Measurements from ENCODE around the gene MAFF. TPM values are rescaled to one million over a fixed set of nuclear protein-coding genes. Genes with fewer than 3 reads are reported as not detected.

Gene MAFF
- total RNA-seq, 1 donor from 2014 or later, result 9.9 TPM

DNA sequence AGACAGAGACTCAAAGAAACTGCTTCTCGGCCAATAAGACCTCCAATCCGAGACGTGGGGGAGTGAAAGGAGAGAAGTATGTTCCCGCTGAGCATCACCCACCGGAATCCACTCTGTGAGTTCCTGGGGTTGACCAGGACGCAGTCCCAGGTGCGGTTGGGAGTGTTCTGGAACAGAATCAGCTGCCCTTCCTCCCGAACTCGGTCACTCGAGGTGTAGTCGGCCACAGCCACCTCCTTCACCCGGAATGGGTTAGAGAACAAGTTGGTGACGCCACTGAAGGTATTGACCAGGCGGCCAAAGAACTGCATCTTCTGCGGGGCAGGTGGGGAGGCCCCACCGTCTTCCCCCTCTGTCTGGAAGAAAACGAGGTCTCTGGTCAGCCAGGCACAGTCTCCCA lies 32.7 kb upstream of the MAFF start:
- H3K4me1 Mint-ChIP-seq (ENCODE audit: low read depth), result peaks cover 17% of the 10 kb centered on the region
- no peak overlapping the region for H3K4me3 Mint-ChIP-seq (ENCODE audit: unreplicated experiment)
- no peaks in the 10 kb centered on the region for H3K9me3 Mint-ChIP-seq (ENCODE audit: low read depth)

DNA sequence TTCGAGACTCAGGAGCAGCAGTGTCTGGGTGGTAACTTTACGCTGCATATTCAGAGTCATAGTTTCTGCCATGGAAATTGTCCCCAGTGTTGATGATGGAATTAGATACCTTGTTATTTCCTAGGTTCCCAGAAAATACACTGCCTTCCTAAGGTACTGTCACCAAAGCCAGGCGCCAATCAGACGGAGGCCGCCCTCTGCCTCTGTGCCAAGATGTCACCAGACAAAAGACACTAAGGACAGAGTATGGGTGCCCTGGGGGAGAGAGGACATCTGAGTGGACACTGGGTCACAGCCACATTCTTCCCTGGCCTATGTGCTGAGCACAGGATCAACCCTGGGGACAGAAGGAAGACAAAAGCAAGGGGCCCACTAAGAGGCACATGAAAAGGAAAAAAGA lies 31.3 kb upstream of the MAFF start:
- Mint-ChIP-seq H3K4me1 (ENCODE audit: low read depth) (peaks cover 17% of the 10 kb centered on the region), H3K9me3 (ENCODE audit: low read depth) (no peaks in the 10 kb centered on the region), H3K4me3 (ENCODE audit: unreplicated experiment) (no peak overlapping the region), H3K27me3 (ENCODE audit: low read depth) (no peaks in the 10 kb centered on the region), H3K27ac (ENCODE audit: unreplicated experiment) (no peak overlapping the region), H3K36me3 (ENCODE audit: low read depth) (peaks cover 3% of the 10 kb centered on the region)
- DNase-seq (ENCODE audit: low spot score), result no peak
- TF ChIP-seq, protein P1, sequence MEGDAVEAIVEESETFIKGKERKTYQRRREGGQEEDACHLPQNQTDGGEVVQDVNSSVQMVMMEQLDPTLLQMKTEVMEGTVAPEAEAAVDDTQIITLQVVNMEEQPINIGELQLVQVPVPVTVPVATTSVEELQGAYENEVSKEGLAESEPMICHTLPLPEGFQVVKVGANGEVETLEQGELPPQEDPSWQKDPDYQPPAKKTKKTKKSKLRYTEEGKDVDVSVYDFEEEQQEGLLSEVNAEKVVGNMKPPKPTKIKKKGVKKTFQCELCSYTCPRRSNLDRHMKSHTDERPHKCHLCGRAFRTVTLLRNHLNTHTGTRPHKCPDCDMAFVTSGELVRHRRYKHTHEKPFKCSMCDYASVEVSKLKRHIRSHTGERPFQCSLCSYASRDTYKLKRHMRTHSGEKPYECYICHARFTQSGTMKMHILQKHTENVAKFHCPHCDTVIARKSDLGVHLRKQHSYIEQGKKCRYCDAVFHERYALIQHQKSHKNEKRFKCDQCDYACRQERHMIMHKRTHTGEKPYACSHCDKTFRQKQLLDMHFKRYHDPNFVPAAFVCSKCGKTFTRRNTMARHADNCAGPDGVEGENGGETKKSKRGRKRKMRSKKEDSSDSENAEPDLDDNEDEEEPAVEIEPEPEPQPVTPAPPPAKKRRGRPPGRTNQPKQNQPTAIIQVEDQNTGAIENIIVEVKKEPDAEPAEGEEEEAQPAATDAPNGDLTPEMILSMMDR (IDR thresholded peaks at IDR 0.05), result no peak

More for the DNA sequence above, 32.7 kb upstream of the MAFF start:
- H3K27me3 Mint-ChIP-seq (ENCODE audit: low read depth), result no peaks in the 10 kb centered on the region
- no peak overlapping the region for H3K27ac Mint-ChIP-seq (ENCODE audit: unreplicated experiment)
- TF ChIP-seq, protein P1 (IDR thresholded peaks at IDR 0.05), result no peak
- DNase-seq (ENCODE audit: low spot score), result no peak
- peaks cover 6% of the 10 kb centered on the region for H3K36me3 Mint-ChIP-seq (ENCODE audit: low read depth)

DNA sequence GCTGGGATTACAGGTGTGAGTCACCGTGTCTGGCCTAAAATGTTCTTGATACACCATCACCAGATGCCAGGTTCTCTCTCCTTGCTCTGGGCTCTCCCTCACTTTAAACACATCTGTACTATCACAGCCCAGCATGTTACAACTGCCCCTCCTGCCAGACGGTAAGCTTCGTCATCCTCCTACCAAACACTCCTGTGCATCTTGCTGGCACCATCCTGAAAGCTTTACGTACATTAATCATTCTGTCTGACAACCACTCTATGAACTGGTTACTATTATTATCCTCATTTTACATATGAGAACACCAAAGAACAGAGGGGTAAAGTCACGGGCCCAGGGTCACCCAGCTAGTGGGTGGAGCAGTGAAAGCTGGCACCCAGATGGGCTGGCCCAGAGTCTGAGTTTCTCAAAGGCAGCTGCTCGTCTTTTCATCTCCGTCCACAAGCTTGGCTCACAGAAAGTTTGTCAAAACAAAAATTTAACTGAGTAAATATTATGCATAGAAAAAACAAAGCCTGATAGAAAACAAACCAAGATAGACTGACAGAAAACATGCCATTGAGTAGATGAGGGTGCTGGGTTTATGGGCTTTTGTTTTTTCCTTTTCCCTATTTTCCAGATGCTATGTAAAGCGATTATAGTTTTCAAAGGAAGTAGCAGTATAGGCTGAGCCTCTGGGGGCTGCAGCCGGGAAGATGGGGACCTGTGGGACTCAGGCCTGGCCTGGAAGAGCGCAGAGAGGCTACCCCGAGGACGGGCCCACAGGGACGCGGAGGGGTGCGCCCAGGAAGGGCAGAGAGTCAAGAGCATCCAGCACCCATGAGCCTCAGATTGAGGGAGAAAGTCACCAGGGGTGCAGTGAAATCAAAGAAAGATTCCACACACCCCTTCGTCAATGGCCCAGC lies 29.6 kb upstream of the MAFF start:
- no peaks in the 10 kb centered on the region for H3K9me3 Mint-ChIP-seq (ENCODE audit: low read depth)
- H3K36me3 Mint-ChIP-seq (ENCODE audit: low read depth), result peaks cover 3% of the 10 kb centered on the region
- H3K27ac Mint-ChIP-seq (ENCODE audit: unreplicated experiment), result peak overlapping the region; percentile 28
- TF ChIP-seq, protein P1 (IDR thresholded peaks at IDR 0.05), result no peak
- H3K27me3 Mint-ChIP-seq (ENCODE audit: low read depth), result no peaks in the 10 kb centered on the region
- H3K4me1 Mint-ChIP-seq (ENCODE audit: low read depth), result peaks cover 25% of the 10 kb centered on the region
- no peak for DNase-seq (ENCODE audit: low spot score)
- no peak overlapping the region for H3K4me3 Mint-ChIP-seq (ENCODE audit: unreplicated experiment)

DNA sequence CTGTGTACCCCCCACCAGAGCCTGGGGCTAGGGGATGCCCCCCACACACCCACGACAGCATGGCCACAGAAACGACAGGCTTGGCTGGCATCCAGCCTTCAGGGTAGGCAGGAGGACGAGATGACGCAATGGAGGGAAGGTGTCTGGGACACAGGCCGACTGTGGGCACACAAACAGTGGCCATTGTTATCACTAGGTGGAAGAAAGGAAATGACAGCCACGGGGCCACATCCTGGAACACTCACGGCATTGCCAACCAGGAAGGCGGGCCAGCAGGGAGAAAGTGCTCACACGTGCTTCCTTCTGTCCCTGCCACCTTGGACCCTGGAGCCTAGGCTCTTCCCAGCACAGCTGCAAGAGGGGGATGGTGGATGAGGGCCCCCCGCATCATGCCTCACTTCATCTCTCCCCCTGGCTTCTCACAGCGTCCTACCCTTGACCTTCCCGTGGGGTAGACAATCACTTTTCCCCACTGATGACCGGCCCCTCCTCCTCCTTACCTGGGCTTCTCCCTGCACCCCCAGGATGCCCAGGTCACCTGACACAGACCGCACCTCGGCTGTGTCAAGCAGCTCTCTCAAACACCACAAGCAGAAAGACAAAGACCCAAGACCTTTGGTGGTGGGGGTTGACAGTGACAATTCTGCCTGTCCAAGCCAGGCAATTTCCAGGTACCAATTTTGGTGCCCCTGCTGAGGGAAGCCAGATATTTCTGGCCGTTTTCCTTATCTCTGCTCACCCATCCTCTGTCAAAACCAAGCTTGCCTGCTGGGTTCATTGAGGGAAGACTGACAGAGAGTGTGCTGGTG lies 28.8 kb upstream of the MAFF start:
- TF ChIP-seq, protein P1 (IDR thresholded peaks at IDR 0.05), result no peak
- Mint-ChIP-seq H3K9me3 (ENCODE audit: low read depth) (no peaks in the 10 kb centered on the region), H3K27ac (ENCODE audit: unreplicated experiment) (peak overlapping the region; percentile 12), H3K4me3 (ENCODE audit: unreplicated experiment) (no peak overlapping the region), H3K4me1 (ENCODE audit: low read depth) (peaks cover 31% of the 10 kb centered on the region), H3K36me3 (ENCODE audit: low read depth) (peaks cover under 1% of the 10 kb centered on the region), H3K27me3 (ENCODE audit: low read depth) (no peaks in the 10 kb centered on the region)
- DNase-seq (ENCODE audit: low spot score), result no peak

DNA sequence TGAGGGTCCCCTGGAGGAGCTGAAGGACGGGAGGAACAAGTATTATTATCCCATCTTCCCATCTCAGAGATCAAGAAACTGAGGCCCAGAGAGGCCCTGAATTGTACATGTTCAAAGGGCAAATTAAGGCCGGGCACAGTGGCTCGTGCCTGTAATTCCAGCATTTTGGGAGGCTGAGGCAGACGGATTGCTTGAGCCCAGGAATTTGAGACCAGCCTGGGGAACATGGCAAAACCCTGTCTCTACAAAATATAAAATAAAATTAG lies 28.2 kb upstream of the MAFF start:
- Mint-ChIP-seq H3K9me3 (ENCODE audit: low read depth) (no peaks in the 10 kb centered on the region), H3K36me3 (ENCODE audit: low read depth) (no peaks in the 10 kb centered on the region), H3K4me3 (ENCODE audit: unreplicated experiment) (no peak overlapping the region), H3K27me3 (ENCODE audit: low read depth) (no peaks in the 10 kb centered on the region), H3K4me1 (ENCODE audit: low read depth) (peaks cover 33% of the 10 kb centered on the region), H3K27ac (ENCODE audit: unreplicated experiment) (no peak overlapping the region)
- TF ChIP-seq, protein P1 (IDR thresholded peaks at IDR 0.05), result no peak
- no peak for DNase-seq (ENCODE audit: low spot score)
